NCI-H1105 treated with DMSO at 0.1 percent for 48 hours (cell line): ENCODE results near the gene KLHL29.
A peak's percentile ranks its signal among the peaks of the same experiment; 100 is the strongest.

Experiments used
- DNase-seq: peaks from one replicate; lab custom pipeline; 2025; lab: John Stamatoyannopoulos, UW

KLHL29 gene

GRCh38 chr2:23532391-23533337, 147.7 kb downstream of the KLHL29 start:
- DNase-seq: peak; percentile 88

DNA sequence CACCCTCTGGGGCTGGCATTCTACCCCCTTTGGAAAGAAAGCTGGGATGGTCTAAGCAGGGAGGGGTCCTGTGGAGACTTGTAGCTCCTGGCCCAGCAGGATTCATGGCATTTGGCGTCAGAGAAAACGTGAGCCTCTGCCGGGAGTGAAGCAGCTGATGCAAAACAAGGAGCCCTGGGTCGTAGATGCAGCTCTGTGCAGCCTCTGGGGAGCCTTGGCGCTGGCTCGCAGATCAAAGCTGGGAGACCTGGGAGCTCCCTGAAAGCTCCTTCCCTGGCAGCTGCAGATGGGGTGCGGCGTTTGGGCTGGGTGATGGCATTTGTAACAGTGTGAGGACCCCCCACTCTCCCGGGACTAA, 148.3 kb downstream of the KLHL29 start:
- DNase-seq: peak; percentile 59

DNA sequence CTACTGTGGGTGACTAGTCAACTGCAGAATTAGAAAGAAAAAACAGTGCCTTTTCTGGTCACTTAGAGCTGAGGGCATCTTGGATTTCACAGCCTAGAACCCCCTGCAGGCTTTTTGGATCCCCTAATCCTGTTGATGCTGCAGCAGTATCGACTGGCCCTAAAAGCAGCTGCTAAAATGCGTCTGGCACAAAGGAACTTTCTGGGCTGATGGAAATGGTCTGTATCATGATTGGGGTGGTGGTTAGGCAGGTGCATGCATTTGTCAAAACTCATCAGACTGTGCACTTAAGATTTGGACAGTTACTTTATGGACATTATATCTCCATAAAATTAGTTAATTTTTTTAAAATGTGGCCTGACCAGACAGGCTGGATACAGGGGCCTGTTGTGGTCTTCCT, 149.8 kb downstream of the KLHL29 start:
- no peak for DNase-seq

- DNase-seq: peak; percentile 74
Measured at GRCh38 chr2:23536326-23536725, 151.3 kb downstream of the KLHL29 start.

DNA sequence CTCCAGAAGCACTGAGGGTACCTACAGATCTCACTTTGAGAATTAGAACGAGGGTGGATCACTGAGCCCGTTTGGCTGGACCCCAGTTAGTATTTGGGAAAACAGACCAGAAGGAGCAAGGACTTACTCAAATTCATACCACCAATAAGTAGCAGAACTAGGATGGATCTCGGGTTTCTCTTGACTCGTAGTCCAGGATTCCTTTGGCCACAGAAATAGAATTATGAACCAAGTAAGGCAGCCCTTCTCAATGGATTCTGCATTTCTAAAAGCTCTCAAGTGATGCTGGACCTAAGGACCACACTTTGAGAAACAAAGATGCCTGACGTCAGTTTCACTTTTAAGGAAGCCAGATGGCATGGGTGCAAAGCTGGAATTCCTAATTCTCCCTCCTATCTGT, 153.0 kb downstream of the KLHL29 start:
- no peak for DNase-seq

- no peak for DNase-seq
Measured at GRCh38 chr2:23538566-23538965, 153.6 kb downstream of the KLHL29 start.

DNA sequence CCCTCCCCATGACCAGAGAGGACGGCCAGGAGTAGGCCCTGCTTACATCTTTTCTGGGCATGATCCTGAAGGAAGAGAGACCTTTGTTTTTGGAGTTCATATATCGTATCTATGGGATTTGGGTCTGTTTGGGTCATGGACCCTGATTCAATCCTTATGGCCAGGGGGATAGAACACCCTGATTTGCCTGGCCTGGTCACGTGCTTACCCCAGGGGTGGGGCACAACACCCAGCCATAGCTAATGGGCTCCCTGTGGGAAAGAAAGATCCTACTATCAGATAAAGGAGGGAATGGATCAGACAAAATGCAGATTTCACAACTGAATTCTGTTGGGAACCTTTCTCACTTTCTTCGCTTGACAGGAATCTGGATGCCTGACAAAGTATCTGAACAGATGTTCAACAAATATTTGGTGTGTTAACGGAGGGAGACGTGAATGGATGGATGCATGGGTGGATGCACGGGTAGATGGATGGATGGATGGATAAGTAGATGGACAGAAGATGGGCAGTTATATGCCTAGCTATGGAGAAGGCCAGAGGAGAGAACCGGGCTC, 155.9 kb downstream of the KLHL29 start:
- no peak for DNase-seq

- DNase-seq: peak; percentile 82
Measured at GRCh38 chr2:23541503-23542229, 156.7 kb downstream of the KLHL29 start.

GRCh38 chr2:23542230-23542789, 157.3 kb downstream of the KLHL29 start:
- no peak for DNase-seq

DNA sequence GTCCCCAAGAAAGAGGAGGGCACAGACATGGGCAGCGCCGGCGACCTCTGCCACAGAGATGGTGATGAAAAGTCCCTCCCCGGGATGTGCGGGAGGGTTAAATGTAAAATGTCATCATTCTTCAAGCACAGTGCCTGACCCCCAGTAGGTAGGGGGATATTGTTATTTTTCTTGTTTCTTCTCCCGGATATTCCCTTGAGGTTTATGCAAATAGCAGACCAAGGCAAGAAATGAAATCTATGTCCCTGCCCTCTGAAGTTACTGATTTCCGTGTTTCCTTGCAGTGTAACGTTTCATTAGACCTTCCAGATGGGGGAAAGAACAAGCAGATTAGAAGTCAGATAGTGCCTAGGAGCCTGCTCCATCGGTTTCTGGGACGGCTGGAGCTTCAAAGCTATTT, 158.3 kb downstream of the KLHL29 start:
- DNase-seq: no peak

DNA sequence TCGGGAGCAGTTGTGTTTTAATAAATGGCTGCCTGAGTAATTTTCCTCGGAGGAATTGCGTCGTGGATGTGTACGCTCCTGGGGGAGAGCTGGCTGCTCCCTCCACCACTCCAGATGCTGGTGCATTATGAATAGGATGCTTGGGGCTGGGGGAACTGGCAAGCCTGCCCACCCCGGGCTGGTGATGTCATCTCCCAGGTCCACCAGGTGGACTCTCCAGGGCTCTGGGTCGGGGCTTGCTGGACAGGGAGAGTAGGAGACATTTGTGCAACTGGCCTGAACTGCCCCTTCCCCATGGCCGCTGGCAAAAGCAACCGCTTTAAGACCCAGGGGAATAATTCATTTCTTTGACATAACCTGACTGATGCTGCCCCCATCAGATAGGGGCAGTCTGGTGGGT, 158.7 kb downstream of the KLHL29 start:
- no peak for DNase-seq

DNA sequence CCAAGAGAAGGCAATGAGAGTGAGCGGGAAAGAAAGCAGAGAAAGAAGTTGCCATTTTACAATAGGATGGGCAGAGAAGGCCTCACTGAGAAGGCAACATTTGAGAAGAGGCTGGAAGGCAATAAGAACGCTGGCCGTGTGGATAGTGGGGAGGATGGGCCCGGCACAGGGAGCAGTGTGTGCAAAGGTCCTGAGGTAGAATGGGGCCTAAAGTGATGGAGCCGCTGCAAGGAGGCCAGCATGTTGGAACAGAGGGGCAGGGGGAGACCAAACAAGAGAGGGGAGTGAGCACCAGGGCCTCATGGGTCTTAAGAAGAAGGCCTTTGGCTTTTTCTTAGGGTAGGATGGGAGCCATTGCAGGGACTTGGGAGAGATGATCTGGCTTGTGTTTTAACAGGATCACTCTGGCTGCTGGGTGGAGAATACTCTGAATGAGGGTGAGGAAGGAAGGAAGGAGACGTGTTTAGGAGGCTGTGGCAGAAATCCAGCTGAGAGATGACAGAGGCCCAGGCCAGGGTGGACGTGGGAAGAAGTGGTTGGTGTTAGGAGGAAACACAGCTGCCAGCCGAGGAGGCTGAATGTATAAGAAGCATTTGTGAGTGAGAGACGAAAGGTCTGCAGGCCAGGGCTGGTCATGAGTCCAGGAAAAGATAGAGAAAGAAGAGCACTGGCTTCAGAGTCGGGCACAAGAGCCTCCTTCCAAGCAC, 159.8 kb downstream of the KLHL29 start:
- no peak for DNase-seq

- DNase-seq: no peak
Measured at GRCh38 chr2:23545396-23545795, 160.4 kb downstream of the KLHL29 start.

- DNase-seq: no peak
Measured at GRCh38 chr2:23545811-23546210, 160.8 kb downstream of the KLHL29 start.

- no peak for DNase-seq
Measured at GRCh38 chr2:23546913-23547312, 161.9 kb downstream of the KLHL29 start.

GRCh38 chr2:23547725-23548124, 162.7 kb downstream of the KLHL29 start:
- DNase-seq: no peak

DNA sequence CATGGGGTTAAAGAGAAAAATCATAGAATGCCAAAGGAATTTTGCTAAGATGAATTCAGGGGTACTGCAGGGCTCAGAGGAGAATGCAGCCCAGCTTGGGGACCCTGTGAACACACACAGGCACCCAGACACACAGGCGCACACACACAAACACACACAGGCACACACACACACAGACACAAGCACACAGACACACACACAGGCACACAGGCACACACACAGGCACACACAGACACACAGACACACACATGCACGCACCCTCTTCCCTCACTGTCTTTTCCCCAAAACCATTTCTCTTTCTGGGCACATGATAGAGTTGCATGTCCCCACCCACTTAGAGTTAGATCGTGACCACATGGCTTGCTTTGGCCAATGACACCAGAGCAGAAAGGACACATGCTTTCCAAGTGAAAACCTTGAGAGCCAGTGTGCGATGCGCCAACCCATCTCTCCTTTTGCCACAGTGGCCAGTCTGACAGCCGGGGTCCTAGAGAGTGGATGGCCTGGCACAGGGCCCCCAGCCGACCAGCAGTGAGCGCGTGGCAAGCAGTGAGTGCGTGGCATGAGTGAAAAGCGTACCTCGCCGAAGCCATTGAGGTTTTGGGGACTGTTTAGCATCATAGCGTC, 163.3 kb downstream of the KLHL29 start:
- no peak for DNase-seq

GRCh38 chr2:23549051-23549450, 164.1 kb downstream of the KLHL29 start:
- no peak for DNase-seq

DNA sequence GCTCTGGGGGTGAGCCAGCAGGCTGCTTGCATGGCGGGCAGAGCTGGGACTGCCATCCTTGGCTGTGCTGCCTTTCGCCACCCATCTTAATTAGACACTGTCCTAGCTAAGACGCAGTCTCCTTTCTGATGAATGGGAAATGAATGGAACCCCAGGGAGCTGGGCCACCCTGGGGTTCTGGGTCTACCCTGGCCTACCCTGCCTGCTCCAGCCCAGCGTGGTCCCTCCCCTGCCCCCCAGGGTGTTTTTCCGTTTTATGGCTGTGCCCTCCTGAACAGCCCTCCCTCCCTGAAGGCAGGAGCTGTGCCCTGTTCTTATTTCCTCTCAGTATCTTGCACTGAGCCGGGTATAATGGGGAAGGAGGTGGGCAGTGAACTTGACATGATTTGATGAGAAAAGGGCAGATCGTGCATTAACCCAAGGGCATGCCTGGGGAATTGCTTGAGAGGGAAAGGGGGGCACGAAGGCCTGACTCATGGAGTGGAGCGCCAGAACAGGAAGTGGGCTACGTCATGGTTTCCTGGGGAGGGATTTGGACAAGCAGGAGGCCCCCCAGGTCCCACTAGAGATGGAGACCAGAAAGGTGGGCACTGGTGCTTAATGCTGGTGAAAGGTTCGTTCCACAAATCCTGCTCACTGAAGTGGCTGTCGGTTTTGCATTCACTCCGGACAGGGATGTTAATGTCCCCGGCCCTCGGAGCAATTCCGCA, 165.0 kb downstream of the KLHL29 start:
- no peak for DNase-seq

GRCh38 chr2:23550553-23550952, 165.6 kb downstream of the KLHL29 start:
- no peak for DNase-seq

GRCh38 chr2:23551875-23552274, 166.9 kb downstream of the KLHL29 start:
- DNase-seq: no peak
